HepG2 (cell line): ENCODE data around the gene TMEM129. TPM values are rescaled to one million over a fixed set of nuclear protein-coding genes. Genes with fewer than 3 reads are reported as not detected.

ENCODE experiments used
- ARNT2 ChIP-seq: sonication (generic); formaldehyde crosslinking; IDR thresholded peaks from 2 replicates; pipeline ENCODE4 v1.8.0; 2022; ENCODE audit warnings: mild to moderate bottlenecking, low read depth, missing genetic modification reagents, moderate library complexity
- ATAD3A ChIP-seq: sonication (generic); formaldehyde crosslinking; IDR thresholded peaks from 2 replicates; pipeline ENCODE4 v1.4.0; 2020; ENCODE audit warnings: missing genetic modification reagents
- CBX5 ChIP-seq: sonication (generic); formaldehyde crosslinking; IDR thresholded peaks from 2 replicates; pipeline ENCODE4 v1.4.0; 2020; ENCODE audit warnings: missing genetic modification reagents, borderline replicate concordance
- CCDC6 ChIP-seq: sonication (generic); formaldehyde crosslinking; IDR thresholded peaks from 2 replicates; pipeline ENCODE4 v1.8.1; 2022; ENCODE audit warnings: mild to moderate bottlenecking, missing genetic modification reagents, moderate library complexity
- GTF3A ChIP-seq: sonication (generic); formaldehyde crosslinking; conservative IDR thresholded peaks from 2 replicates; pipeline ENCODE4 v1.4.0; 2020; ENCODE audit warnings: mild to moderate bottlenecking, missing genetic modification reagents
- HNF4G ChIP-seq, 2 experiments: sonication (generic) in 1 of 2; formaldehyde crosslinking in 1 of 2; IDR thresholded peaks; 2 replicates each; pipeline versions ENCODE4 v1.4.0 to v1.6.1; 2011 to 2020; ENCODE audit warnings: borderline replicate concordance in 2 of 2, low read depth in 2 of 2, mild to moderate bottlenecking in 2 of 2, low read length in 1 of 2, missing genetic modification reagents in 1 of 2, moderate library complexity in 1 of 2
- NKX3-1 ChIP-seq: sonication (generic); formaldehyde crosslinking; IDR thresholded peaks from 2 replicates; pipeline ENCODE4 v1.5.0; 2020; ENCODE audit warnings: missing genetic modification reagents
- NR1H2 ChIP-seq: sonication (generic); formaldehyde crosslinking; IDR thresholded peaks from 2 replicates; pipeline ENCODE4 v1.8.1; 2022; ENCODE audit warnings: low read depth, missing genetic modification reagents, borderline replicate concordance
- RNF2 ChIP-seq: fragments of 450-650 bp; conservative IDR thresholded peaks from 2 replicates; pipeline ENCODE4 v1.6.1; 2016; ENCODE audit warnings: low read depth
- SOX5 ChIP-seq: IDR thresholded peaks from 2 replicates; pipeline ENCODE4 v1.6.1; 2016; ENCODE audit warnings: borderline replicate concordance
- THYN1 ChIP-seq: sonication (generic); formaldehyde crosslinking; IDR thresholded peaks from 2 replicates; pipeline ENCODE4 v1.8.1; 2023; ENCODE audit warnings: low read depth, mild to moderate bottlenecking, moderate library complexity, missing genetic modification reagents, borderline replicate concordance
- ZC3H4 ChIP-seq: sonication (generic); formaldehyde crosslinking; IDR thresholded peaks from 2 replicates; pipeline ENCODE4 v1.4.0; 2020; ENCODE audit warnings: missing genetic modification reagents, borderline replicate concordance
- ZNF260 ChIP-seq: sonication (generic); formaldehyde crosslinking; IDR thresholded peaks from 2 replicates; pipeline ENCODE4 v1.4.0; 2020; ENCODE audit warnings: missing genetic modification reagents, low read depth, mild to moderate bottlenecking, borderline replicate concordance
- ZNF660 ChIP-seq: sonication (generic); formaldehyde crosslinking; IDR thresholded peaks from 2 replicates; pipeline ENCODE4 v1.5.1; 2020; ENCODE audit warnings: mild to moderate bottlenecking, low read depth, missing genetic modification reagents, borderline replicate concordance
- ZNF850 ChIP-seq: sonication (generic); formaldehyde crosslinking; conservative IDR thresholded peaks from 2 replicates; pipeline ENCODE4 v1.9.0; 2021; ENCODE audit warnings: mild to moderate bottlenecking, missing genetic modification reagents
- polyA plus RNA-seq, 8 experiments: library from polyadenylated mRNA; depleted of rRNA in 3 of 8; stranded (reverse) in 7 of 8; unstranded in 1 of 8; fragments of >200 nt; fragmentation: Illumina TruSeq in 4 of 8; extraction: Trizol in 4 of 8; gene quantifications; 2 replicates each; pipeline versions ENCODE4 v1.2.1 to v1.2.3, GENCODE V29; 2011 to 2016; ENCODE audit warnings: low read depth in 4 of 8, missing spikeins in 1 of 8, mixed read lengths in 1 of 8; ENCODE audit not compliant: insufficient read depth in 1 of 8
- total RNA-seq, 5 experiments: library from RNA; depleted of rRNA; stranded (reverse); fragments of >200 nt; fragmentation: Illumina TruSeq; extraction: Trizol; gene quantifications; 2 replicates each; pipeline ENCODE4 v1.2.3, GENCODE V29; 2016; ENCODE audit warnings: low read depth in 1 of 5
- TF ChIP-seq, protein P1 (sequence below): IDR thresholded peaks from 2 replicates; pipeline ENCODE4 v1.6.1; 2016; ENCODE audit warnings: missing biosample characterization, missing genetic modification reagents, low read depth
- TF ChIP-seq, protein P2 (sequence below): sonication (generic); formaldehyde crosslinking; IDR thresholded peaks from 2 replicates; pipeline ENCODE4 v1.4.0; 2020; ENCODE audit warnings: missing genetic modification reagents
- TF ChIP-seq, protein P3 (sequence below): sonication (generic); formaldehyde crosslinking; IDR thresholded peaks from 2 replicates; pipeline ENCODE4 v1.4.0; 2020; ENCODE audit warnings: missing genetic modification reagents
- TF ChIP-seq, protein P4 (sequence below): IDR thresholded peaks from 2 replicates; pipeline ENCODE4 v1.6.1; 2016; ENCODE audit warnings: missing genetic modification reagents, missing compliant biosample characterization
- TF ChIP-seq, protein P5 (sequence below), 2 experiments: sonication (generic) in 1 of 2; formaldehyde crosslinking in 1 of 2; IDR thresholded peaks; 2 replicates each; pipeline versions ENCODE4 v1.4.0 to v1.6.1; 2016 to 2020; ENCODE audit warnings: borderline replicate concordance in 1 of 2, low read depth in 1 of 2, mild to moderate bottlenecking in 1 of 2, missing genetic modification reagents in 1 of 2

TMEM129 gene
- total and polyA plus RNA-seq, 2 of the 13 experiments (the other 11 are each of a cell fraction or from before 2014, with no cell fraction given), result 19.0 to 25.8 TPM

DNA sequence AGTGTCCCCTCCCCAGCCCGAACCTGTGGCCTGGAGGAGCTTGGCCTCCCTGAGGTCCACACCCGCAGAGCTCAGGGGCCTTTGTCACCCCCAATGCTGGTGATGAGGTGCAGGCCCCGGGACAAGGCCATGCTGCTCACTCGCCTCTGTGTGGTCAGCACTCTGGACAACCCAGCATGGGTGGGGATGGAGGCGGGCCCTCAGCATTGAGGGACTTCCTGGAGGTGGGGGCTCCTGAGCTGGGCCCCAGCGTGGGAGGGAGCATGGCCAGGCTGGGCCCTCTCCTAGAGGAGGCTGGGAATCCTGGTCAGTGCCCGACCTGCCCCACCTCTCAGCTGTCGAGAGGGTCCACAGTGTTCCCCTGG, 30.8 kb upstream of the TMEM129 start (continued):
- TF ChIP-seq HNF4G (IDR thresholded peaks at IDR 0.05; ENCODE audit: borderline replicate concordance, low read depth, low read length), result no peak
- no peak for TF ChIP-seq HNF4G (CRISPR knock-in tag; IDR thresholded peaks at IDR 0.05; ENCODE audit: borderline replicate concordance, low read depth)
- no peak for TF ChIP-seq NKX3-1 (CRISPR knock-in tag)
- TF ChIP-seq ZNF260, result 0 out of 2 replicates have a peak, but pooled peaks have one; percentile 75
- TF ChIP-seq, protein P1, sequence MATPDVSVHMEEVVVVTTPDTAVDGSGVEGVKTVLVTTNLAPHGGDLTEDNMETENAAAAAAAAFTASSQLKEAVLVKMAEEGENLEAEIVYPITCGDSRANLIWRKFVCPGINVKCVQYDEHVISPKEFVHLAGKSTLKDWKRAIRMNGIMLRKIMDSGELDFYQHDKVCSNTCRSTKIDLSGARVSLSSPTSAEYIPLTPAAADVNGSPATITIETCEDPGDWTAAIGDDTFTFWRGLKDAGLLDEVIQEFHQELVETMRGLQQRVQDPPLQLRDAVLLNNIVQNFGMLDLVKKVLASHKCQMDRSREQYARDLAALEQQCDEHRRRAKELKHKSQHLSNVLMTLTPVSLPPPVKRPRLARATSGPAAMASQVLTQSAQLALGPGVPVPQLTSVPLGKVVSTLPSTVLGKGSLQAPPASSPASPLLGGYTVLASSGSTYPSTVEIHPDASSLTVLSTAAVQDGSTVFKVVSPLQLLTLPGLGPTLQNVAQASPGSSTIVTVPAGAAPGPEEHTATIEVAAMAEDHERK (CRISPR knock-in tag), result no peak
- TF ChIP-seq, protein P2, sequence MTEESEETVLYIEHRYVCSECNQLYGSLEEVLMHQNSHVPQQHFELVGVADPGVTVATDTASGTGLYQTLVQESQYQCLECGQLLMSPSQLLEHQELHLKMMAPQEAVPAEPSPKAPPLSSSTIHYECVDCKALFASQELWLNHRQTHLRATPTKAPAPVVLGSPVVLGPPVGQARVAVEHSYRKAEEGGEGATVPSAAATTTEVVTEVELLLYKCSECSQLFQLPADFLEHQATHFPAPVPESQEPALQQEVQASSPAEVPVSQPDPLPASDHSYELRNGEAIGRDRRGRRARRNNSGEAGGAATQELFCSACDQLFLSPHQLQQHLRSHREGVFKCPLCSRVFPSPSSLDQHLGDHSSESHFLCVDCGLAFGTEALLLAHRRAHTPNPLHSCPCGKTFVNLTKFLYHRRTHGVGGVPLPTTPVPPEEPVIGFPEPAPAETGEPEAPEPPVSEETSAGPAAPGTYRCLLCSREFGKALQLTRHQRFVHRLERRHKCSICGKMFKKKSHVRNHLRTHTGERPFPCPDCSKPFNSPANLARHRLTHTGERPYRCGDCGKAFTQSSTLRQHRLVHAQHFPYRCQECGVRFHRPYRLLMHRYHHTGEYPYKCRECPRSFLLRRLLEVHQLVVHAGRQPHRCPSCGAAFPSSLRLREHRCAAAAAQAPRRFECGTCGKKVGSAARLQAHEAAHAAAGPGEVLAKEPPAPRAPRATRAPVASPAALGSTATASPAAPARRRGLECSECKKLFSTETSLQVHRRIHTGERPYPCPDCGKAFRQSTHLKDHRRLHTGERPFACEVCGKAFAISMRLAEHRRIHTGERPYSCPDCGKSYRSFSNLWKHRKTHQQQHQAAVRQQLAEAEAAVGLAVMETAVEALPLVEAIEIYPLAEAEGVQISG (CRISPR knock-in tag), result no peak
- 0 out of 2 replicates have a peak, but pooled peaks have one; percentile 22 for TF ChIP-seq SOX5 (CRISPR knock-in tag)
- TF ChIP-seq GTF3A, result no peak
- TF ChIP-seq CBX5, result no peak
- TF ChIP-seq, protein P3, sequence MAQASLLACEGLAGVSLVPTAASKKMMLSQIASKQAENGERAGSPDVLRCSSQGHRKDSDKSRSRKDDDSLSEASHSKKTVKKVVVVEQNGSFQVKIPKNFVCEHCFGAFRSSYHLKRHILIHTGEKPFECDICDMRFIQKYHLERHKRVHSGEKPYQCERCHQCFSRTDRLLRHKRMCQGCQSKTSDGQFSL (CRISPR knock-in tag), result 0 out of 2 replicates have a peak, but pooled peaks have one; percentile 46
- TF ChIP-seq CCDC6 (CRISPR knock-in tag), result no peak
- TF ChIP-seq, protein P4, sequence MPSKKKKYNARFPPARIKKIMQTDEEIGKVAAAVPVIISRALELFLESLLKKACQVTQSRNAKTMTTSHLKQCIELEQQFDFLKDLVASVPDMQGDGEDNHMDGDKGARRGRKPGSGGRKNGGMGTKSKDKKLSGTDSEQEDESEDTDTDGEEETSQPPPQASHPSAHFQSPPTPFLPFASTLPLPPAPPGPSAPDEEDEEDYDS, result 0 out of 2 replicates have a peak, but pooled peaks have one; percentile 19
- no peak for TF ChIP-seq THYN1 (CRISPR knock-in tag)
- TF ChIP-seq ZNF660, result no peak
- TF ChIP-seq ATAD3A (CRISPR knock-in tag), result no peak
- no peak for TF ChIP-seq ZC3H4 (CRISPR knock-in tag)
- TF ChIP-seq RNF2, result no peak
- TF ChIP-seq ARNT2 (CRISPR knock-in tag), result no peak
- TF ChIP-seq, protein P5, sequence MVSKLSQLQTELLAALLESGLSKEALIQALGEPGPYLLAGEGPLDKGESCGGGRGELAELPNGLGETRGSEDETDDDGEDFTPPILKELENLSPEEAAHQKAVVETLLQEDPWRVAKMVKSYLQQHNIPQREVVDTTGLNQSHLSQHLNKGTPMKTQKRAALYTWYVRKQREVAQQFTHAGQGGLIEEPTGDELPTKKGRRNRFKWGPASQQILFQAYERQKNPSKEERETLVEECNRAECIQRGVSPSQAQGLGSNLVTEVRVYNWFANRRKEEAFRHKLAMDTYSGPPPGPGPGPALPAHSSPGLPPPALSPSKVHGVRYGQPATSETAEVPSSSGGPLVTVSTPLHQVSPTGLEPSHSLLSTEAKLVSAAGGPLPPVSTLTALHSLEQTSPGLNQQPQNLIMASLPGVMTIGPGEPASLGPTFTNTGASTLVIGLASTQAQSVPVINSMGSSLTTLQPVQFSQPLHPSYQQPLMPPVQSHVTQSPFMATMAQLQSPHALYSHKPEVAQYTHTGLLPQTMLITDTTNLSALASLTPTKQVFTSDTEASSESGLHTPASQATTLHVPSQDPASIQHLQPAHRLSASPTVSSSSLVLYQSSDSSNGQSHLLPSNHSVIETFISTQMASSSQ (IDR thresholded peaks at IDR 0.05; ENCODE audit: low read depth), result no peak
- TF ChIP-seq, protein P5 (CRISPR knock-in tag; IDR thresholded peaks at IDR 0.05; ENCODE audit: borderline replicate concordance), result no peak; the same call in 1 of the 2 replicates
- no peak for TF ChIP-seq ZNF850
- TF ChIP-seq NR1H2 (CRISPR knock-in tag), result no peak
